Measurements from ENCODE around the gene SLAMF1. TPM values are rescaled to one million over a fixed set of nuclear protein-coding genes. Genes with fewer than 3 reads are reported as not detected.

Gene SLAMF1
- polyA plus RNA-seq, 4 donors: 0.22 to 1.4 (median 0.57) TPM

DNA sequence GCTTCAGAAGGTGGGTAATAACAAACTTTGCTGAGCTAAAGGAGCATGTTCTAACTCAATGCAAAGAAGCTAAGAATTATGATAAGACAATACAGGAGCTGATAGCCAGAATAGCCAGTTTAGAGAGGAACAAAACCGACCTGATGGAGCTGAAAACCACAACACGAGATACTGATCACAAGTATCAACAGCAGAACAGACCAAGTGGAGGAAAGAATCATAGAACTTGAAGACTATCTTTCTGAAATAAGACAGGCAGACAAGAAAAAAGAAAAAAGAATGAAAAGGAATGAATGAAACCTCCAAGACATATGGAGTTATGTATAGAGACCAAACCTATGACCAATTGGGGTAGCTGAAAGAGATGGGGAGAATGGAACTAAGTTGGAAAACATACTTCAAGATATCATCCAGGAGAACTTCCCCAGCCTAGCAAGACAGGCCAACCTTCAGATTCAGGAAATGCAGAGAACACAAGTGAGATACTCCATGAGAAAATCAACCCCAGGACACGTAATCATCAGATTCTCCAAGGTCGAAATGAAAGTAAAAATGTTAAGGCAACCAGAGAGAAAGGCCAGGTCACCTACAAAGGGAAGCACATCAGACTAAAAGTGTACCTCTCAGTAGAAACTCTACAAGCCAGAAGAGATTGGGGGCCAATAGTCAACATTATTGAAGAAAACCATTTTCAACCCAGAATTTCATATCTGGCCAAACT lies 88.0 kb downstream of the SLAMF1 start:
- H3K27ac ChIP-seq (ENCODE audit: low read depth in 1 of 3, low read length in 2 of 3): peak overlapping the region in 1 of 3 donors; percentile 20
- no peaks in the 10 kb centered on the region for H3K9me3 ChIP-seq (ENCODE audit: control insufficient read depth in 2 of 2, insufficient read depth in 1 of 2, low read depth in 1 of 2, low read length in 1 of 2)
- no peaks in the 10 kb centered on the region for H3K27me3 ChIP-seq (ENCODE audit: control insufficient read depth in 3 of 3, insufficient read depth in 3 of 3, low read length in 3 of 3)
- H3K4me3 ChIP-seq (ENCODE audit: low read depth in 1 of 3, low read length in 3 of 3): no peak overlapping the region
- H3K4me1 ChIP-seq (ENCODE audit: control insufficient read depth in 3 of 3, insufficient read depth in 2 of 3, low read depth in 1 of 3, low read length in 2 of 3): no peaks in the 10 kb centered on the region
- H3K36me3 ChIP-seq (ENCODE audit: control insufficient read depth in 3 of 3, insufficient read depth in 2 of 3, low read depth in 1 of 3, low read length in 3 of 3): no peaks in the 10 kb centered on the region
- FAIRE-seq: no peak
- no peak for DNase-seq
- WGBS, 3 donors: 66 to 82% (median 77%) methylated on average over 4 of the region's 4 CpGs

Other genes starting within 250 kb of the SLAMF1 start
- 10 to 100 TPM in 1 of 4 donors, 1 to 10 TPM in 1, under 1 TPM in 2; 0.27 to 20.6 (median 3.0) TPM for gene VANGL2, start 246.5 kb downstream of the SLAMF1 start, polyA plus RNA-seq
- gene SLAMF6, start 123.8 kb downstream of the SLAMF1 start, polyA plus RNA-seq: 1 to 10 TPM in 2 of 4 donors, under 1 TPM in 2; 0.22 to 1.6 (median 1.1) TPM
- 1 to 10 TPM in 1 of 4 donors, under 1 TPM in 3; 0.22 to 1.5 (median 0.60) TPM for gene CD84, start 67.5 kb downstream of the SLAMF1 start, polyA plus RNA-seq
- gene CD48, start 64.8 kb upstream of the SLAMF1 start, polyA plus RNA-seq: 10 to 100 TPM in 2 of 4 donors, 1 to 10 TPM in 2; 5.6 to 28.6 (median 10.7) TPM
- gene SLAMF7, start 92.2 kb upstream of the SLAMF1 start, polyA plus RNA-seq: 10 to 100 TPM in 1 of 4 donors, 1 to 10 TPM in 3; 1.8 to 12.2 (median 3.7) TPM
- gene LY9, start 149.1 kb upstream of the SLAMF1 start, polyA plus RNA-seq: 1 to 10 TPM in 3 of 4 donors, under 1 TPM in 1; 0.45 to 3.8 (median 1.1) TPM
- 1 to 10 TPM in 2 of 4 donors, under 1 TPM in 2; 0.39 to 3.2 (median 1.1) TPM for gene CD244, start 215.8 kb upstream of the SLAMF1 start, polyA plus RNA-seq
- gene ITLN1, start 238.1 kb upstream of the SLAMF1 start, polyA plus RNA-seq: 100 to 1,000 TPM in 2 of 4 donors, 10 to 100 TPM in 2; 21.6 to 230 (median 95.8) TPM

Measured in small intestine (tissue), 7 donors.